GM23248 (cell line): ENCODE data around the gene NOC4L. TPM values are rescaled to one million over a fixed set of nuclear protein-coding genes. Genes with fewer than 3 reads are reported as not detected.

Experiments used
- DNase-seq: peaks from one replicate; pipeline ENCODE4 v3.0.0-alpha.2; 2015
- H2AFZ ChIP-seq: fragments of 200-600 bp; sonication (generic); 2 replicates; pipeline ENCODE4 v1.6.1; 2016; ENCODE audit warnings: antibody characterized with exemption
- H3F3A ChIP-seq: fragments of 200-600 bp; sonication (generic); 2 replicates; pipeline ENCODE4 v1.6.1; 2016; ENCODE audit warnings: mild to moderate bottlenecking, antibody characterized with exemption, mixed run types; ENCODE audit not compliant: insufficient read depth
- H3K27ac ChIP-seq: fragments of 200-600 bp; sonication (generic); 2 replicates; pipeline ENCODE4 v1.5.1; 2016; ENCODE audit warnings: mild to moderate bottlenecking
- H3K27me3 ChIP-seq: fragments of 200-600 bp; sonication (generic); replicated peaks from 2 replicates; pipeline ENCODE4 v1.6.1; 2016; ENCODE audit warnings: mild to moderate bottlenecking; ENCODE audit not compliant: insufficient read depth
- H3K36me3 ChIP-seq: fragments of 200-600 bp; sonication (generic); 2 replicates; pipeline ENCODE4 v1.6.1; 2016; ENCODE audit warnings: low read depth, mild to moderate bottlenecking
- H3K4me1 ChIP-seq: fragments of 200-600 bp; sonication (generic); 2 replicates; pipeline ENCODE4 v1.6.1; 2016; ENCODE audit warnings: mild to moderate bottlenecking; ENCODE audit not compliant: insufficient read depth
- H3K4me2 ChIP-seq: fragments of 200-600 bp; sonication (generic); one replicate; pipeline ENCODE4 v1.6.1; 2016; ENCODE audit warnings: mild to moderate bottlenecking; ENCODE audit not compliant: unreplicated experiment
- H3K4me3 ChIP-seq: fragments of 200-600 bp; sonication (generic); 2 replicates; pipeline ENCODE4 v1.5.1; 2016; ENCODE audit warnings: mild to moderate bottlenecking
- H3K79me2 ChIP-seq: fragments of 200-600 bp; sonication (generic); 2 replicates; pipeline ENCODE4 v1.6.1; 2016; ENCODE audit warnings: mild to moderate bottlenecking; ENCODE audit not compliant: insufficient read depth
- H3K9ac ChIP-seq: fragments of 200-600 bp; sonication (generic); 2 replicates; pipeline ENCODE4 v1.6.1; 2016; ENCODE audit warnings: mild to moderate bottlenecking
- H3K9me2 ChIP-seq: fragments of 200-600 bp; sonication (generic); 2 replicates; pipeline ENCODE4 v1.6.1; 2016; ENCODE audit warnings: mixed run types, mild to moderate bottlenecking, moderate library complexity; ENCODE audit not compliant: insufficient read depth
- H3K9me3 ChIP-seq: fragments of 200-600 bp; sonication (generic); one replicate; pipeline ENCODE4 v1.6.1; 2017; ENCODE audit warnings: low read depth
- H4K20me1 ChIP-seq: fragments of 200-600 bp; sonication (generic); 2 replicates; pipeline ENCODE4 v1.6.0; 2016; ENCODE audit not compliant: insufficient read depth
- EZH2 ChIP-seq: fragments of 200-600 bp; sonication (generic); IDR thresholded peaks from 2 replicates; pipeline ENCODE4 v1.6.1; 2018; ENCODE audit warnings: antibody characterized with exemption, mild to moderate bottlenecking; ENCODE audit not compliant: insufficient read depth, poor library complexity, severe bottlenecking
- EZH2phosphoT487 ChIP-seq: fragments of 200-600 bp; sonication (generic); IDR thresholded peaks from 2 replicates; pipeline ENCODE4 v1.6.1; 2018; ENCODE audit warnings: antibody characterized with exemption, moderate library complexity, mild to moderate bottlenecking, low read depth; ENCODE audit not compliant: insufficient read depth
- WGBS, 2 experiments: methylation state at CpG; one replicate each; pipeline ENCODE4 v1.1.6; 2015 to 2017; ENCODE audit warnings: low lambda C conversion rate in 2 of 2, low coverage in 1 of 2; ENCODE audit errors: missing lambda C conversion rate in 2 of 2; 5-methylcytosine and 5-hydroxymethylcytosine counted together
- in situ Hi-C: fragments of 300-500 bp; cut with MboI; formaldehyde crosslinking; loops from 2 replicates; pipeline ENCODE4 v1.15.0; 2020
- polyA plus RNA-seq: library from polyadenylated mRNA; unstranded; fragments of >200 nt; fragmentation: Nextera tagmentation; extraction: Ambion mirVana; gene quantifications from 2 replicates; pipeline ENCODE4 v1.2.1, GENCODE V29; 2016
- total RNA-seq: library from RNA; depleted of rRNA; stranded (reverse); fragments of >200 nt; shearing (Covaris generic); gene quantifications from 2 replicates; pipeline ENCODE4 v1.2.3, GENCODE V29; 2014

Gene NOC4L
- total and polyA plus RNA-seq, 2 experiments from 2014 or later, result 10.2 to 22.7 TPM

- in situ Hi-C loops, result loop anchor here (25.0 kb wide), 1 partner anchor 459 kb away; the partner anchor contains the start of genes LRCOL1 and P2RX2
- DNase-seq, result no peak
Measured at GRCh38 chr12:132152953-132153352, 8.7 kb downstream of the NOC4L start.

GRCh38 chr12:132153501-132154340 is 9.5 kb downstream of the NOC4L start:
- H3K4me3 ChIP-seq, result no peak overlapping the region
- H3K27ac ChIP-seq, result no peak overlapping the region
- DNase-seq, result peak; percentile 88
- no peaks in the 10 kb centered on the region for H3K79me2 ChIP-seq
- H4K20me1 ChIP-seq, result no peaks in the 10 kb centered on the region
- H3K4me2 ChIP-seq, result peak overlapping the region; percentile 56
- in situ Hi-C loops, result loop anchor here (25.0 kb wide), 1 partner anchor 459 kb away; the partner anchor contains the start of genes LRCOL1 and P2RX2
- no peak overlapping the region for H3K9ac ChIP-seq
- no peaks in the 10 kb centered on the region for H3K9me2 ChIP-seq
- 12 to 26% methylated on average over 24 to 41 of the region's 41 CpGs for WGBS, 2 experiments
- no peaks in the 10 kb centered on the region for H3K4me1 ChIP-seq
- no peaks in the 10 kb centered on the region for H3K9me3 ChIP-seq
- H2AFZ ChIP-seq, result no peak overlapping the region
- H3F3A ChIP-seq, result peaks cover 20% of the 10 kb centered on the region
- no peaks in the 10 kb centered on the region for H3K36me3 ChIP-seq
- H3K27me3 ChIP-seq, result no peaks in the 10 kb centered on the region
- TF ChIP-seq EZH2phosphoT487, result no peak
- TF ChIP-seq EZH2, result no peak

More at GRCh38 chr12:132152953-132153352, 8.7 kb downstream of the NOC4L start:
- Histone ChIP-seq H3K9me2 (no peaks in the 10 kb centered on the region), H3F3A (peaks cover 20% of the 10 kb centered on the region), H4K20me1 (no peaks in the 10 kb centered on the region), H2AFZ (no peak overlapping the region), H3K79me2 (no peaks in the 10 kb centered on the region), H3K27ac (no peak overlapping the region), H3K4me1 (no peaks in the 10 kb centered on the region), H3K4me3 (no peak overlapping the region), H3K27me3 (no peaks in the 10 kb centered on the region), H3K9me3 (no peaks in the 10 kb centered on the region), H3K36me3 (no peaks in the 10 kb centered on the region), H3K9ac (no peak overlapping the region), H3K4me2 (no peak overlapping the region)
- WGBS, 2 experiments, result 90 to 93% methylated on average over 5 to 20 of the region's 20 CpGs
- TF ChIP-seq EZH2phosphoT487 (no peak), EZH2 (no peak)

- Histone ChIP-seq H3K79me2 (no peaks in the 10 kb centered on the region), H3K27ac (no peak overlapping the region), H2AFZ (no peak overlapping the region), H3K9me2 (no peaks in the 10 kb centered on the region), H3K9me3 (no peaks in the 10 kb centered on the region), H4K20me1 (no peaks in the 10 kb centered on the region), H3K27me3 (no peaks in the 10 kb centered on the region), H3K4me1 (no peaks in the 10 kb centered on the region), H3F3A (peaks cover 20% of the 10 kb centered on the region), H3K4me2 (no peak overlapping the region), H3K9ac (no peak overlapping the region), H3K4me3 (no peak overlapping the region), H3K36me3 (no peaks in the 10 kb centered on the region)
- no peak for TF ChIP-seq EZH2
- TF ChIP-seq EZH2phosphoT487, result no peak
- DNase-seq, result no peak
- 63 to 65% methylated on average over 21 of the region's 21 CpGs for WGBS, 2 experiments
- in situ Hi-C loops, result loop anchor here (25.0 kb wide), 1 partner anchor 458 kb away; the partner anchor contains the start of genes LRCOL1 and P2RX2
Measured at GRCh38 chr12:132154341-132154761, 10.1 kb downstream of the NOC4L start.

GRCh38 chr12:132154941-132155770 is 10.9 kb downstream of the NOC4L start:
- H3K79me2 ChIP-seq, result no peaks in the 10 kb centered on the region
- H3K9me2 ChIP-seq, result no peaks in the 10 kb centered on the region
- H3K9me3 ChIP-seq, result no peaks in the 10 kb centered on the region
- DNase-seq, result peak; percentile 30
- peaks cover 20% of the 10 kb centered on the region for H3F3A ChIP-seq
- no peak for TF ChIP-seq EZH2
- TF ChIP-seq EZH2phosphoT487, result no peak
- WGBS, 2 experiments, result 96 to 98% methylated on average over 45 to 50 of the region's 51 CpGs
- in situ Hi-C loops, result loop anchor here (25.0 kb wide), 1 partner anchor 457 kb away; the partner anchor contains the start of genes LRCOL1 and P2RX2
- no peak overlapping the region for H3K4me3 ChIP-seq
- no peak overlapping the region for H3K27ac ChIP-seq
- no peak overlapping the region for H2AFZ ChIP-seq
- no peaks in the 10 kb centered on the region for H4K20me1 ChIP-seq
- H3K27me3 ChIP-seq, result no peaks in the 10 kb centered on the region
- H3K9ac ChIP-seq, result no peak overlapping the region
- no peaks in the 10 kb centered on the region for H3K4me1 ChIP-seq
- H3K4me2 ChIP-seq, result no peak overlapping the region
- no peaks in the 10 kb centered on the region for H3K36me3 ChIP-seq
